Right lobe of liver (tissue), 6 donors: ENCODE results near the gene SPATA31C2. TPM values are rescaled to one million over a fixed set of nuclear protein-coding genes. Genes with fewer than 3 reads are reported as not detected.
"Not testable (repeated sequence)": the region's sequence is repeated elsewhere in the genome, so short reads cannot be mapped to it uniquely, and the experiment has no call there.

Experiments used
- ATAC-seq, 4 donors: fragments of 200-7000 bp; cut with Tn5 transposase; one replicate each; pipeline ENCODE4 v1.9.1; 2020; ENCODE audit warnings: mild to moderate bottlenecking in 4 of 4, moderate library complexity in 4 of 4
- DNase-seq, 3 donors: peaks; one replicate each; pipeline ENCODE4 v3.0.0-alpha.2; 2020
- H3K27ac ChIP-seq, 3 donors: fragments of 200-600 bp; one replicate each; pipeline ENCODE4 v1.8.0; 2022
- H3K27me3 ChIP-seq, 2 donors: fragments of 200-600 bp; one replicate each; pipeline ENCODE4 v1.8.0; 2022
- H3K36me3 ChIP-seq, 4 donors: fragments of 200-600 bp; sonication (generic) in 1 of 4; one replicate each; pipeline versions ENCODE4 v1.5.1 to v1.8.0; 2017 to 2022; ENCODE audit warnings: control low read depth in 1 of 4
- H3K4me1 ChIP-seq, 4 donors: fragments of 200-600 bp; sonication (generic) in 1 of 4; one replicate each; pipeline versions ENCODE4 v1.5.1 to v1.8.0; 2017 to 2022; ENCODE audit warnings: control low read depth in 1 of 4
- H3K4me3 ChIP-seq, 3 donors: fragments of 200-600 bp; one replicate each; pipeline ENCODE4 v1.8.0; 2022
- H3K9me3 ChIP-seq, 4 donors: fragments of 200-600 bp; sonication (generic) in 1 of 4; one replicate each; pipeline versions ENCODE4 v1.5.1 to v1.8.0; 2017 to 2022; ENCODE audit warnings: control low read depth in 1 of 4
- CTCF ChIP-seq, 4 donors: fragments of 200-600 bp in 3 of 4; fragments of 450-650 bp in 1 of 4; IDR thresholded peaks; one replicate each; pipeline versions ENCODE4 v1.5.1 to v1.8.0; 2016 to 2022; ENCODE audit warnings: antibody characterized with exemption in 4 of 4, mild to moderate bottlenecking in 2 of 4
- POLR2A ChIP-seq: fragments of 450-650 bp; IDR thresholded peaks from one replicate; pipeline ENCODE4 v1.6.1; 2017; ENCODE audit warnings: antibody characterized with exemption, mild to moderate bottlenecking
- WGBS: methylation state at CpG from one replicate; pipeline ENCODE4 v1.1.6; 2018; ENCODE audit warnings: low coverage, low lambda C conversion rate; ENCODE audit not compliant: insufficient coverage; ENCODE audit errors: missing lambda C conversion rate; 5-methylcytosine and 5-hydroxymethylcytosine counted together
- intact Hi-C, 2 donors: fragments of 100-400 bp; cut with DNase I; formaldehyde crosslinking; loops; one replicate each; pipeline versions ENCODE4 v1.11.2 to v1.14.1; 2022
- total RNA-seq, 6 experiments: library from RNA; depleted of rRNA in 2 of 6; stranded (reverse); fragments of >200 nt in 2 of 6; fragmentation: NEBNext Ultra II Directional in 3 of 6; extraction: Animal tissue kit (Norgen Biotek cat#: 25700) in 3 of 6; gene quantifications; one replicate each; pipeline versions ENCODE4 v1.1.0 to v1.2.4, GENCODE V29; 2016 to 2023
- donor health status: DM: no; HTN: yes; CAD: no.
- donor health status: DM: no; HTN: no; CAD: no.
- donor health status: DM: no; HTN: no; CAD: no.
- donor health status: DM: no; HTN: yes; CAD: no.
- donor health status: DM: no; HTN: yes; CAD: no.

SPATA31C2 gene
- total RNA-seq, 6 experiments from 2014 or later, result not detected

- WGBS, result 70% methylated on average over 6 of the region's 6 CpGs
- no peak for DNase-seq
- ATAC-seq, result no peak
- Histone ChIP-seq H3K27ac (no peak overlapping the region), H3K9me3 (no peaks in the 10 kb centered on the region), H3K4me3 (no peak overlapping the region), H3K27me3 (no peaks in the 10 kb centered on the region), H3K4me1 (no peaks in the 10 kb centered on the region), H3K36me3 (no peaks in the 10 kb centered on the region)
- no peak for TF ChIP-seq CTCF (IDR thresholded peaks at IDR 0.05)
- intact Hi-C loops, result no loop called here
These were observed 5.8 kb upstream of the SPATA31C2 start for GRCh38 chr9:88143957-88144625.

- 59% methylated on average over 3 of the region's 3 CpGs for WGBS
These were observed 4.9 kb upstream of the SPATA31C2 start for GRCh38 chr9:88143179-88143578.

GRCh38 chr9:88133552-88133951 is 4.7 kb downstream of the SPATA31C2 start:
- 49% methylated on average over 9 of the region's 12 CpGs for WGBS
- H3K36me3 ChIP-seq, H3K27ac ChIP-seq, DNase-seq, H3K27me3 ChIP-seq, H3K4me3 ChIP-seq, H3K4me1 ChIP-seq, H3K9me3 ChIP-seq, ATAC-seq, intact Hi-C loops: not testable (repeated sequence)

More at GRCh38 chr9:88143179-88143578, 4.9 kb upstream of the SPATA31C2 start:
- H3K9me3 ChIP-seq, result no peaks in the 10 kb centered on the region
- TF ChIP-seq POLR2A (no peak), CTCF (IDR thresholded peaks at IDR 0.05) (no peak)
- no peaks in the 10 kb centered on the region for H3K36me3 ChIP-seq
- H3K27ac ChIP-seq, result no peak overlapping the region
- no peaks in the 10 kb centered on the region for H3K27me3 ChIP-seq
- DNase-seq, result no peak
- H3K4me3 ChIP-seq, result no peak overlapping the region
- ATAC-seq, result peak in 1 of 4 donors; percentile 70
- H3K4me1 ChIP-seq, result no peaks in the 10 kb centered on the region
- intact Hi-C loops, result no loop called here

- H3K27me3 ChIP-seq, ATAC-seq, intact Hi-C loops, H3K9me3 ChIP-seq, H3K36me3 ChIP-seq, DNase-seq, H3K27ac ChIP-seq, H3K4me1 ChIP-seq, H3K4me3 ChIP-seq: not testable (repeated sequence)
- no CpG with 5 or more reads among the region's 9 CpGs for WGBS
These were observed 8.7 kb downstream of the SPATA31C2 start for GRCh38 chr9:88129556-88129955.

- H3K27me3 ChIP-seq, H3K36me3 ChIP-seq, H3K27ac ChIP-seq, DNase-seq, H3K4me1 ChIP-seq, H3K4me3 ChIP-seq, ATAC-seq, H3K9me3 ChIP-seq, intact Hi-C loops: not testable (repeated sequence)
- no CpG with 5 or more reads among the region's 13 CpGs for WGBS
These were observed 10.5 kb downstream of the SPATA31C2 start for GRCh38 chr9:88127700-88128300.

- ATAC-seq, H3K27ac ChIP-seq, H3K9me3 ChIP-seq, DNase-seq, H3K4me1 ChIP-seq, intact Hi-C loops, H3K27me3 ChIP-seq, H3K4me3 ChIP-seq, H3K36me3 ChIP-seq: not testable (repeated sequence)
These were observed 14.9 kb downstream of the SPATA31C2 start for GRCh38 chr9:88123413-88123812.

- WGBS, result 21% methylated on average over 5 of the region's 5 CpGs
- peak in 2 of 4 donors; percentile 33 to 57 for ATAC-seq
- H3K4me1 ChIP-seq, H3K36me3 ChIP-seq, H3K27me3 ChIP-seq, H3K27ac ChIP-seq, intact Hi-C loops, DNase-seq, H3K9me3 ChIP-seq, H3K4me3 ChIP-seq: not testable (repeated sequence)
These were observed 20.2 kb downstream of the SPATA31C2 start for GRCh38 chr9:88118121-88118520.

GRCh38 chr9:88114968-88115612 is 23.2 kb downstream of the SPATA31C2 start:
- H3K27ac ChIP-seq, ATAC-seq, H3K27me3 ChIP-seq, H3K9me3 ChIP-seq, H3K4me3 ChIP-seq, DNase-seq, intact Hi-C loops, H3K4me1 ChIP-seq, H3K36me3 ChIP-seq: not testable (repeated sequence)
- 100% methylated on average over 3 of the region's 13 CpGs for WGBS

GRCh38 chr9:88114283-88114967 is 23.9 kb downstream of the SPATA31C2 start:
- H3K4me1 ChIP-seq, H3K9me3 ChIP-seq, DNase-seq, H3K36me3 ChIP-seq, H3K4me3 ChIP-seq, H3K27ac ChIP-seq, H3K27me3 ChIP-seq, intact Hi-C loops: not testable (repeated sequence)
- WGBS, result 79% methylated on average over 7 of the region's 17 CpGs
- peak in 1 of 4 donors; percentile 24 for ATAC-seq
